H1 (cell line): ENCODE data around the gene MYH9. TPM values are rescaled to one million over a fixed set of nuclear protein-coding genes. Genes with fewer than 3 reads are reported as not detected.
A peak's percentile ranks its signal among the peaks of the same experiment; 100 is the strongest.

ENCODE experiments used
- CTCF ChIA-PET: fragments of 300-600 bp; sonication (Branson Sonifier 250); formaldehyde crosslinking; loops from one replicate; lab custom pipeline; 2021; ENCODE audit not compliant: partially characterized antibody; lab: Charles Lee
- POLR2A ChIA-PET: fragments of 300-600 bp; sonication (Branson Sonifier 250); formaldehyde crosslinking; loops from one replicate; lab custom pipeline; 2021; ENCODE audit warnings: inconsistent platforms; ENCODE audit not compliant: partially characterized antibody; lab: Charles Lee
- DNase-seq, 2 experiments: peaks; one replicate each; pipeline versions ENCODE4 v3.0.0 to v3.0.0-alpha.2; 2010 to 2022; ENCODE audit warnings: low spot score in 2 of 2, low read depth in 1 of 2, mixed read lengths in 1 of 2
- FAIRE-seq: peaks from 2 replicates; lab custom pipeline; 2011; peaks lifted over from hg19 to GRCh38; lab: Jason Lieb, UNC
- H2AFZ ChIP-seq: 2 replicates; pipeline ENCODE4 v1.8.1; 2012; ENCODE audit warnings: low read length, inconsistent platforms
- H2AK5ac ChIP-seq: 2 replicates; pipeline ENCODE4 v1.6.1; 2013; ENCODE audit warnings: low read depth, low read length
- H2BK120ac ChIP-seq: replicated peaks from 2 replicates; pipeline ENCODE3; 2013; ENCODE audit warnings: low read depth, low read length, inconsistent platforms
- H2BK12ac ChIP-seq: 2 replicates; pipeline ENCODE4 v1.6.1; 2013; ENCODE audit warnings: low read depth, low read length
- H2BK15ac ChIP-seq: 2 replicates; pipeline ENCODE4 v1.6.1; 2013; ENCODE audit warnings: low read length
- H2BK20ac ChIP-seq: 2 replicates; pipeline ENCODE4 v1.6.1; 2013; ENCODE audit warnings: low read length
- H2BK5ac ChIP-seq: 2 replicates; pipeline ENCODE4 v1.6.1; 2013; ENCODE audit warnings: low read depth, low read length
- H3K14ac ChIP-seq: 2 replicates; pipeline ENCODE4 v1.6.1; 2013; ENCODE audit warnings: inconsistent platforms; ENCODE audit not compliant: insufficient read length
- H3K18ac ChIP-seq: 2 replicates; pipeline ENCODE4 v1.6.1; 2013; ENCODE audit warnings: low read length; ENCODE audit errors: extremely low read depth
- H3K23ac ChIP-seq: 2 replicates; pipeline ENCODE4 v1.6.1; 2013; ENCODE audit warnings: inconsistent platforms; ENCODE audit not compliant: insufficient read length
- H3K23me2 ChIP-seq: 2 replicates; pipeline ENCODE4 v1.6.1; 2013; ENCODE audit warnings: low read depth, low read length
- H3K27ac ChIP-seq: 2 replicates; pipeline ENCODE4 v1.6.1; 2011; ENCODE audit warnings: low read depth, low read length, inconsistent platforms
- H3K27me3 ChIP-seq, 4 experiments: replicated peaks in 1 of 4; 1 replicate in 1 of 4; 2 replicates in 3 of 4; pipeline versions ENCODE4 v1.6.1 to v1.8.1; 2011 to 2013; ENCODE audit warnings: low read length in 3 of 4, mild to moderate bottlenecking in 3 of 4, inconsistent platforms in 2 of 4, mixed read lengths in 2 of 4, moderate library complexity in 1 of 4; ENCODE audit not compliant: control insufficient read depth in 3 of 4, insufficient read depth in 3 of 4; ENCODE audit errors: extremely low read depth in 1 of 4
- H3K36me3 ChIP-seq, 4 experiments: 2 replicates each; pipeline versions ENCODE4 v1.6.1 to v1.8.1; 2011 to 2013; ENCODE audit warnings: mild to moderate bottlenecking in 4 of 4, low read length in 3 of 4, moderate library complexity in 2 of 4, control low read depth in 1 of 4, inconsistent platforms in 1 of 4; ENCODE audit not compliant: insufficient read depth in 4 of 4, control insufficient read depth in 2 of 4
- H3K4ac ChIP-seq: replicated peaks from 2 replicates; pipeline ENCODE3; 2013; ENCODE audit warnings: low read length, low read depth, mixed read lengths, inconsistent platforms; ENCODE audit not compliant: insufficient read length
- H3K4me1 ChIP-seq, 4 experiments: replicated peaks in 1 of 4; 1 replicate in 1 of 4; 2 replicates in 3 of 4; pipeline versions ENCODE4 v1.6.1 to v1.8.1; 2011 to 2013; ENCODE audit warnings: low read length in 3 of 4, inconsistent platforms in 2 of 4, mixed read lengths in 1 of 4; ENCODE audit not compliant: insufficient read depth in 4 of 4, control insufficient read depth in 3 of 4
- H3K4me2 ChIP-seq, 2 experiments: 2 replicates each; pipeline versions ENCODE4 v1.6.1 to v1.8.1; 2011 to 2013; ENCODE audit warnings: low read depth in 2 of 2, low read length in 2 of 2, control low read depth in 1 of 2, inconsistent platforms in 1 of 2, mild to moderate bottlenecking in 1 of 2; ENCODE audit not compliant: insufficient read depth in 1 of 2
- H3K4me3 ChIP-seq, 4 experiments: fragments of 200-600, 300-600 bp in 1 of 4; sonication (generic), shearing (Covaris generic), sonication (Bioruptor Twin) in 1 of 4; 2 replicates each; pipeline versions ENCODE4 v1.5.1 to v1.8.1; 2011 to 2016; ENCODE audit warnings: low read length in 4 of 4, low read depth in 3 of 4, control low read depth in 2 of 4, inconsistent platforms in 2 of 4, mild to moderate bottlenecking in 2 of 4, mixed read lengths in 1 of 4, moderate library complexity in 1 of 4; ENCODE audit not compliant: insufficient read depth in 2 of 4; ENCODE audit errors: extremely low read depth in 1 of 4
- H3K56ac ChIP-seq: replicated peaks from 2 replicates; pipeline ENCODE3; 2013; ENCODE audit warnings: low read depth, mild to moderate bottlenecking, mixed read lengths, low read length, inconsistent platforms; ENCODE audit not compliant: insufficient read length
- H3K79me1 ChIP-seq: 2 replicates; pipeline ENCODE4 v1.6.1; 2013; ENCODE audit warnings: low read depth, low read length, control low read depth
- H3K79me2 ChIP-seq, 2 experiments: 2 replicates each; pipeline versions ENCODE4 v1.6.1 to v1.8.1; 2012 to 2013; ENCODE audit warnings: low read length in 2 of 2, mild to moderate bottlenecking in 2 of 2, inconsistent platforms in 1 of 2; ENCODE audit not compliant: insufficient read depth in 2 of 2, control insufficient read depth in 1 of 2
- H3K9ac ChIP-seq, 4 experiments: replicated peaks in 1 of 4; 1 replicate in 1 of 4; 2 replicates in 3 of 4; pipeline versions ENCODE4 v1.6.1 to v1.8.1; 2011 to 2013; ENCODE audit warnings: low read depth in 3 of 4, low read length in 3 of 4, control low read depth in 2 of 4, mild to moderate bottlenecking in 2 of 4, moderate library complexity in 2 of 4, inconsistent platforms in 1 of 4; ENCODE audit errors: extremely low read depth in 1 of 4
- H3K9me3 ChIP-seq, 2 experiments: 2 replicates each; pipeline versions ENCODE4 v1.6.1 to v1.8.1; 2012 to 2013; ENCODE audit warnings: mild to moderate bottlenecking in 2 of 2, moderate library complexity in 2 of 2, control low read depth in 1 of 2, inconsistent platforms in 1 of 2, low read depth in 1 of 2, low read length in 1 of 2, mixed read lengths in 1 of 2; ENCODE audit not compliant: insufficient read depth in 2 of 2
- H4K20me1 ChIP-seq, 2 experiments: replicated peaks in 1 of 2; 2 replicates each; pipeline versions ENCODE3 to v1.8.1; 2011 to 2013; ENCODE audit warnings: inconsistent platforms in 2 of 2, low read length in 2 of 2, mild to moderate bottlenecking in 1 of 2; ENCODE audit not compliant: insufficient read depth in 2 of 2, control insufficient read depth in 1 of 2
- H4K5ac ChIP-seq: 2 replicates; pipeline ENCODE4 v1.6.1; 2013; ENCODE audit warnings: low read length, low read depth, mixed read lengths, inconsistent platforms; ENCODE audit not compliant: insufficient read length
- H4K8ac ChIP-seq: 2 replicates; pipeline ENCODE4 v1.8.0; 2013; ENCODE audit warnings: mild to moderate bottlenecking, moderate library complexity, low read length, inconsistent platforms; ENCODE audit not compliant: insufficient read depth; ENCODE audit errors: extremely low read depth
- H4K91ac ChIP-seq: replicated peaks from 2 replicates; pipeline ENCODE3; 2013; ENCODE audit warnings: low read length, mixed read lengths, inconsistent platforms; ENCODE audit not compliant: insufficient read length
- FOSL1 ChIP-seq: IDR thresholded peaks from 2 replicates; pipeline ENCODE4 v1.6.1; 2011; ENCODE audit warnings: mild to moderate bottlenecking, low read depth, low read length, moderate library complexity; ENCODE audit not compliant: insufficient read depth
- RAD21 ChIP-seq, 2 experiments: IDR thresholded peaks in 1 of 2; conservative IDR thresholded peaks in 1 of 2; 2 replicates each; pipeline ENCODE4 v1.6.1; 2011; ENCODE audit warnings: low read depth in 2 of 2, low read length in 2 of 2, improper control_type of control experiment in 1 of 2, inconsistent platforms in 1 of 2, mild to moderate bottlenecking in 1 of 2, moderate library complexity in 1 of 2
- WGBS, 2 experiments: shearing (Covaris generic) in 1 of 2; methylation state at CpG; one replicate each; pipeline versions ENCODE4 v1.1.6 to v1.1.7; 2013 to 2015; ENCODE audit warnings: low lambda C conversion rate in 2 of 2, mixed read lengths in 2 of 2, inconsistent platforms in 1 of 2, low coverage in 1 of 2, missing lambda C conversion rate in 1 of 2; ENCODE audit not compliant: insufficient replicate concordance in 2 of 2, insufficient coverage in 1 of 2, insufficient read length in 1 of 2; ENCODE audit errors: extremely low coverage in 1 of 2, missing lambda C conversion rate in 1 of 2; 5-methylcytosine and 5-hydroxymethylcytosine counted together
- polyA plus RNA-seq, 7 experiments: library from polyadenylated mRNA; depleted of rRNA in 3 of 7; stranded (reverse) in 5 of 7; unstranded in 2 of 7; fragments of >200 nt in 5 of 7; fragments of 200-250 nt in 2 of 7; gene quantifications; 1 replicate in 5 of 7; 2 replicates in 1 of 7; 4 replicates in 1 of 7; pipeline versions ENCODE4 v1.2.1 to v1.2.3, GENCODE V29; 2011 to 2013; ENCODE audit warnings: missing spikeins in 2 of 7, mixed read lengths in 2 of 7
- total RNA-seq: library from RNA; stranded (reverse); fragmentation: NEBNext Ultra II Directional; extraction: Animal tissue kit (Norgen Biotek cat#: 25700); gene quantifications from 2 replicates; pipeline ENCODE4 v1.2.1, GENCODE V29; 2021

MYH9 gene
- total and polyA plus RNA-seq, 2 of the 8 experiments (the other 6 are each of a cell fraction or from before 2014, with no cell fraction given): 24.9 to 322 TPM

- Histone ChIP-seq H3K9ac (no peak overlapping the region), H3K23ac (no peak overlapping the region), H3K23me2 (no peaks in the 10 kb centered on the region), H3K4me1 (peaks cover 4 to 15% (median 6%) of the 10 kb centered on the region in 4 experiments), H3K27ac (no peak overlapping the region), H3K4me3 (no peak overlapping the region), H3K18ac (no peak overlapping the region), H3K9me3 (no peaks in the 10 kb centered on the region), H2AK5ac (no peak overlapping the region), H3K27me3 (no peaks in the 10 kb centered on the region), H3K4me2 (no peak overlapping the region), H4K91ac (no peak overlapping the region), H3K4ac (no peak overlapping the region), H3K14ac (no peak overlapping the region), H3K79me1 (peaks cover 21% of the 10 kb centered on the region), H3K36me3 (peaks cover 17 to 37% (median 34%) of the 10 kb centered on the region in 4 experiments), H2BK12ac (no peak overlapping the region), H3K79me2 (peaks cover 0 to 76% of the 10 kb centered on the region in 2 experiments; a peak in 2 of 4 replicates), H4K8ac (no peak overlapping the region; the same call in 1 of the 2 replicates), H4K20me1 (peaks cover 10 to 34% of the 10 kb centered on the region in 2 experiments), H2BK5ac (no peak overlapping the region), H3K56ac (no peak overlapping the region), H2BK20ac (no peak overlapping the region), H2AFZ (no peak overlapping the region), H2BK120ac (no peak overlapping the region), H4K5ac (no peak overlapping the region), H2BK15ac (no peak overlapping the region)
- TF ChIP-seq RAD21 (IDR thresholded peaks at IDR 0.05 in 1 of 2, conservative IDR thresholded peaks at IDR 0.05 in 1 of 2; ENCODE audit: low read depth in 2 of 2, low read length in 2 of 2) (peak in 1 of 2 experiments; percentile 27; a peak in 1 of 4 replicates), FOSL1 (no peak)
- no peak for DNase-seq
- CTCF ChIA-PET: interaction anchor here (1.2 to 3.5 kb wide), 4 partner anchors 13 to 130 kb away, joined by 5 to 13 read pairs (median 8); no protein-coding TSS in a partner anchor
- no peak for FAIRE-seq
- 82% methylated on average over 7 of the region's 9 CpGs; no CpG with 5 or more reads in 1 of the 2 experiments for WGBS, 2 experiments
- POLR2A ChIA-PET: interaction anchor here (3.2 to 8.4 kb wide), 2 partner anchors 8 to 12 kb away, joined by 24 to 39 read pairs; no protein-coding TSS in a partner anchor
These were observed 47.1 kb downstream of the MYH9 start for GRCh38 chr22:36340621-36341020.
